Measurements from ENCODE around the gene EPM2A.

The EPM2A gene

DNA sequence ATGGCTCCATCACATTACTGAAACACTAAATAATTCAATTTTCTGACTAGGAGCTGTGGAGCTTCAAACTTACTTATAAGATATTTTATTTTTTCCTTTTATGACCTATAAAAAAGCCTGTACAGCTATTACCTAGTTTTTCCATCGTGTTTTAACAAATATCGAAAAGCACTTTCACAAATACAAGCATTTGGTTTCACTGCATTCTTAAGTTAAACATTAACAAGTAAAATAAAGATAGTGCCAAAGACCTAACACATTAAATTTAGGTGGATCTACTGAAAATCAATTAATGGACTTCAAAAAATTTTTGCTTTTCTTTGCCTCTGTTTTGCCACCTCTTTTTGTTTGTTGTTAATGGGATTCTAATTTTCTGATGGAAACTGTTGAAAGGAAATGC, 83.3 kb downstream of the EPM2A start:
- Histone ChIP-seq H3K9me3 (ENCODE audit: severe bottlenecking) (no peaks in the 10 kb centered on the region), H3K4me3 (ENCODE audit: low read depth, low read length) (no peak overlapping the region), H3K36me3 (no peaks in the 10 kb centered on the region), H3K27me3 (ENCODE audit: insufficient read depth, low read depth, severe bottlenecking) (no peaks in the 10 kb centered on the region), H3K27ac (no peak overlapping the region)
- no peak for DNase-seq
- TF ChIP-seq, protein P1, sequence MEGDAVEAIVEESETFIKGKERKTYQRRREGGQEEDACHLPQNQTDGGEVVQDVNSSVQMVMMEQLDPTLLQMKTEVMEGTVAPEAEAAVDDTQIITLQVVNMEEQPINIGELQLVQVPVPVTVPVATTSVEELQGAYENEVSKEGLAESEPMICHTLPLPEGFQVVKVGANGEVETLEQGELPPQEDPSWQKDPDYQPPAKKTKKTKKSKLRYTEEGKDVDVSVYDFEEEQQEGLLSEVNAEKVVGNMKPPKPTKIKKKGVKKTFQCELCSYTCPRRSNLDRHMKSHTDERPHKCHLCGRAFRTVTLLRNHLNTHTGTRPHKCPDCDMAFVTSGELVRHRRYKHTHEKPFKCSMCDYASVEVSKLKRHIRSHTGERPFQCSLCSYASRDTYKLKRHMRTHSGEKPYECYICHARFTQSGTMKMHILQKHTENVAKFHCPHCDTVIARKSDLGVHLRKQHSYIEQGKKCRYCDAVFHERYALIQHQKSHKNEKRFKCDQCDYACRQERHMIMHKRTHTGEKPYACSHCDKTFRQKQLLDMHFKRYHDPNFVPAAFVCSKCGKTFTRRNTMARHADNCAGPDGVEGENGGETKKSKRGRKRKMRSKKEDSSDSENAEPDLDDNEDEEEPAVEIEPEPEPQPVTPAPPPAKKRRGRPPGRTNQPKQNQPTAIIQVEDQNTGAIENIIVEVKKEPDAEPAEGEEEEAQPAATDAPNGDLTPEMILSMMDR (IDR thresholded peaks at IDR 0.05; ENCODE audit: low read depth, low read length) = no peak

GRCh38 chr6:145648149-145648548, 87.2 kb downstream of the EPM2A start:
- Histone ChIP-seq H3K9me3 (ENCODE audit: severe bottlenecking) (no peaks in the 10 kb centered on the region), H3K27me3 (ENCODE audit: insufficient read depth, low read depth, severe bottlenecking) (no peaks in the 10 kb centered on the region), H3K36me3 (no peaks in the 10 kb centered on the region), H3K4me3 (ENCODE audit: low read depth, low read length) (no peak overlapping the region), H3K27ac (no peak overlapping the region)
- TF ChIP-seq, protein P1 (IDR thresholded peaks at IDR 0.05; ENCODE audit: low read depth, low read length) = no peak
- DNase-seq = no peak

DNA sequence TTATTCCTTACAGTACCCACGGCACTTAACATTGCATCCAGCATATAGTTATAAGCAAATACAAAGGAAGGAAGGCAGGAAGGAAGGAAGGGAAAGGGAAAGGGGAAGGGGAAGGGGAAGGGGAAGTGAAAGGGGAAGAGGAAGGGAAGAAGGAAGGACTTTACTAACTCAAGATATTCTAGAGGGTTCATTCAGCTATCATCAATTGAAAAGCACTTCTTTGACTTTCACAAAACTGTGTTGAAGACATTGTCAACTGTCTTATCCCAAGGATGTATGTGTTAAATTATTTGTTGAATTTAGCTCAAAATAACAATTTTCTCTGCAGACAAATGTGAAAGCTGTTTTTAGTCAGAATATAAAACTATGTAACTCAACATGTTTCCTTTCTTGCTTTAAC, 87.7 kb downstream of the EPM2A start:
- no peaks in the 10 kb centered on the region for H3K27me3 ChIP-seq (ENCODE audit: insufficient read depth, low read depth, severe bottlenecking)
- no peaks in the 10 kb centered on the region for H3K9me3 ChIP-seq (ENCODE audit: severe bottlenecking)
- DNase-seq = no peak
- no peaks in the 10 kb centered on the region for H3K36me3 ChIP-seq
- TF ChIP-seq, protein P1 (IDR thresholded peaks at IDR 0.05; ENCODE audit: low read depth, low read length) = no peak
- H3K4me3 ChIP-seq (ENCODE audit: low read depth, low read length) = no peak overlapping the region
- H3K27ac ChIP-seq = no peak overlapping the region

- DNase-seq = no peak
- H3K36me3 ChIP-seq = no peaks in the 10 kb centered on the region
- TF ChIP-seq, protein P1 (IDR thresholded peaks at IDR 0.05; ENCODE audit: low read depth, low read length) = no peak
- no peaks in the 10 kb centered on the region for H3K9me3 ChIP-seq (ENCODE audit: severe bottlenecking)
- H3K27ac ChIP-seq = no peak overlapping the region
- no peak overlapping the region for H3K4me3 ChIP-seq (ENCODE audit: low read depth, low read length)
- H3K27me3 ChIP-seq (ENCODE audit: insufficient read depth, low read depth, severe bottlenecking) = no peaks in the 10 kb centered on the region
Observed at GRCh38 chr6:145643760-145644159, 91.6 kb downstream of the EPM2A start.

GRCh38 chr6:145633981-145634627, 101.2 kb downstream of the EPM2A start:
- DNase-seq = peak; percentile 81
- TF ChIP-seq, protein P1 (IDR thresholded peaks at IDR 0.05; ENCODE audit: low read depth, low read length) = peak; percentile 83
- Histone ChIP-seq H3K36me3 (no peaks in the 10 kb centered on the region), H3K9me3 (ENCODE audit: severe bottlenecking) (no peaks in the 10 kb centered on the region), H3K27ac (no peak overlapping the region), H3K4me3 (ENCODE audit: low read depth, low read length) (no peak overlapping the region), H3K27me3 (ENCODE audit: insufficient read depth, low read depth, severe bottlenecking) (no peaks in the 10 kb centered on the region)

DNA sequence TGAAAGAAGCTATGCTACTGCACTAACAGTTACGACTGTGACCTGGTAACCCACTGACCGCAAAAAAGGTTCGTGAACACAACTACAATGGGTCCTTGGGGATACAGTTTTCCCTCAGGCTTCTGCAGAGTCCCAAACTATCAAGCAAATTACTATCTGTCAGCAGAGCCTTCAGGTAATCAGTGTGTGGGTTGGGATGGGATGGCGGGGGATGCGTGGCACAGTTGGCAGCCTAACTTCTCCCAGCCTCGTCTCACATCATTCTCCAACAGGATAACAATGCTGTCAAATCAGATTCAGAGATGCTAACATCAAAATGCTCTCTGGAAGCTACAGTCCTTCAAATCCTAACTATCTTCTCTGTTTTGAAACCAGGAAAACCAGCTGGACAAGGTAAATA, 102.3 kb downstream of the EPM2A start:
- no peak overlapping the region for H3K4me3 ChIP-seq (ENCODE audit: low read depth, low read length)
- no peak for DNase-seq

More for the DNA sequence above, 102.3 kb downstream of the EPM2A start:
- TF ChIP-seq, protein P1 (IDR thresholded peaks at IDR 0.05; ENCODE audit: low read depth, low read length) = no peak
- Histone ChIP-seq H3K9me3 (ENCODE audit: severe bottlenecking) (no peaks in the 10 kb centered on the region), H3K27me3 (ENCODE audit: insufficient read depth, low read depth, severe bottlenecking) (no peaks in the 10 kb centered on the region), H3K36me3 (no peaks in the 10 kb centered on the region), H3K27ac (no peak overlapping the region)

Measured in WERI-Rb-1 (cell line).